NCI-H748 (cell line): Measurements from ENCODE around the gene SH2B3.
"Not testable (repeated sequence)": the region's sequence is repeated elsewhere in the genome, so short reads cannot be mapped to it uniquely, and the experiment has no call there.

Experiments
- DNase-seq: peaks from one replicate; lab custom pipeline; 2025; ENCODE audit not compliant: unreplicated experiment; lab: John Stamatoyannopoulos, UW

SH2B3 gene

GRCh38 chr12:111405859-111406473, at the start of gene SH2B3:
Gene SH2B3, plus strand, starts transcription at chr12:111405923. Its CDS starts 12,223 bp downstream, at chr12:111418146.
- peak; percentile 81 for DNase-seq

DNA sequence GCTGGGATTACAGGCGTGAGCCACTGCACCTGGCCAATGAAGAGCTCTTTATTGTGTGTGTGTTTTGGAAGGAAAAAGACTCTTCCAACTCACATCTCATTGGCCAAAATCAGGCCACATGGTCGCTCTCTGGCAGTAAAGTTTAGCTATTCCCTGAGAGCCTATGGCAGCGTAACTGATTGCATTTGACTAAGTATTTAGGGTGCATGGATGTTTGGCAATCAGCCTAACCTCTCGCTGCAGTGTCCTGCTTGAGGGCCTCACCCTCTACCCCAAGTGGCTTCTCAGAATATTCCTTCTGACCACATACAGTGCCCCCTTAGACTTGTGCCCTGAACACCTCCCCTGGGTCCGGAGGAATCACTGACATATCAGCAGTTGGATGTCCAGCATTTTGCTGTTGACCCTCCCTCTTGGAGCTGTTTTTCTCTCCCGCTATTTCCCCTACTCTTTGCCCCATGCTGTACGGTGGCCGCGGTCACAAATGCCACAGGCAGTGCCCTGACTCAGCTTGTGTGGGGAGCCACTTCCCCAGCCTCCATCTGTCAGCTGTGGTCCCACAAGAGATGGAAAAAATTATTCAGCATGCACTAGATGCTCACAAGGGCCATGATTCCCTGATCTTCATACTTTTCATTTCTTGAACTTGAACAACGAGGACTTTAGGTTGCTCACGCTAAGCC, 46.4 kb upstream of the SH2B3 start:
- DNase-seq = no peak

DNA sequence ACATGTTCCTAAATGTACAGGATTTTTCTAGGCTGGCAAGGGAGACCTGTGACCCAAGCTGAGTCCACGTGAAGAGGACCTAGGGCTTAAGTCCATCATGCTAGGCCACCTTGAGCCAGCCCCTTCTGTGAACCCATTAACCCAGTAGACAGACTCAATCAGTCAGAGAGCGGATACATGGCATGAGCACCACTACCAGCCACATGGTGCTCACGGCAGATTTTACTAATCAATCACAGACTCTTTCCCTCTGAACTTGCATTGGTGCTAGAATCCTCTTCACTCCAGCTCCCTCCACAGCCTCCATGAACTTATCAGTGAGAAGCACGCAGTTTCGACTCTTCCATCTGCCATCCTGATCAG, 45.8 kb upstream of the SH2B3 start:
- DNase-seq = no peak

DNA sequence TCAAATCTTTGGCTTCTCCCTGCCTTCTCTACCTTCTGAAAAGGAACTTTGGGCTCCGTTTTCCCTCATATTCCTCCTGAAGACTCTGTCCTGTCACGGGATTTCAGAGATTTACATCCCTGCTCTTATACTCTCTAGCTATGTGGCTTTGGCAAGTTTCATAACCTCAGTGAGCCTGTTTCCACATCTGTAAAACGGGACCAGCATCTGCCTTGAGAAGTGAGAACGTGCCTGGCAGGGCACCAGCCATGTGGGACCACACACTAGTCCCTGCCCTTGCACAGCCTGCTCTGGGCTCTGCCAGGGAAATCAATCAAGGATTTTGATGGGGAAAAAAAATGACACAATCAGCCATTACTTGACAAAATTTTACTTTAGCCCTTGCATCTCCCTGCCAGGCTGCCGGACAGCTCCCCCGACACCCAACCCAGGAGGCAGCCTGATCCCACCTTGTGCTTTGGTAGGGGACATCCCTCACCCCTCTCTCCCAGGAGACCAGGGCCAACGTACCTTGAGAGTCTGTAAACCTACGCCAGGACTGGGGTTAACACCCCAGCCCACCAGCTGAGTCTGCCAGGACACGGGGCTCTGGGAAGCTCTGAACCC, 45.3 kb upstream of the SH2B3 start:
- no peak for DNase-seq

- DNase-seq = no peak
Measured at GRCh38 chr12:111361073-111361716, 44.5 kb upstream of the SH2B3 start.

DNA sequence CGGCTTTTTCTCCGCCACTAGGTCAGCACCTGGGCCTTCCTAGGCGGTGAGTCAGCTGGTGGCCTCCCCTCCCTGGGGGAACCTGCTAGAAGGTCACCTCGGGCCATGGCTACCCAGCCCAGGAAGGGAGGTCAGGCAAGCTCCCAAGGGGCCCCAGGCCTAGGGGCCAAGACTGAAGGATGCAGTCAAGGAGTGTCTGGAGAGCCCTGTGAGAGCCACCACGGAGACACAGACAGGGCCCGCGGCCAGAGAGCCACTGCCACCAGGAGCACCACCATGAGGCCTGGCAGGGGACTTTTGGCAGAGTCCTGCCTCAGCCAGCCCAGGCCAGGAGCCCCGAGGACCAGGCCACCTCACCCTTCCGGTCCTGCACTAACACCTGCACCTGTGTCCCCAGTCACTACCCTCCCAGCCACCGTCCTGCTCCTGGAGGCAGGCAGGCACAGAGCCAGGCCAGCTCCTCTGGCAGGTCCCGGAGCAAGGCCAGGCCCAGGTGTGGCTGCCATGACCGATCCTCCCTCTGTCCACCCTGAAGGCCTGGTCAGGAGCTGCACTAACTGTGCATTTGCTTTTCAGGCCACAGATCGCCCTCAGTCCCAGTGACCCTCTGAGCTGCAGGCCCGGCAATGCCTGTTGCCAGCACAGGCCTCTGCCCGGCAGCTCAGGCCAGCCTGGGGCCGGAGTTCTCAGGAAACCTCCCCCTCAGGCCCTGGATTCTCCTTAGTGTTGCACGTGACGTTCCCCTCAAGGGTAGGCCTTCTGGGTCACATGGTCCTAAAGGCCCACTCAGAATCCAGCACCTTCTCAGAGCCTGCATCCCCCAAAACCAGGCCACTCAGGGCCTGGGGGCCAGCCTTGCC, 43.8 kb upstream of the SH2B3 start:
- DNase-seq = no peak

DNA sequence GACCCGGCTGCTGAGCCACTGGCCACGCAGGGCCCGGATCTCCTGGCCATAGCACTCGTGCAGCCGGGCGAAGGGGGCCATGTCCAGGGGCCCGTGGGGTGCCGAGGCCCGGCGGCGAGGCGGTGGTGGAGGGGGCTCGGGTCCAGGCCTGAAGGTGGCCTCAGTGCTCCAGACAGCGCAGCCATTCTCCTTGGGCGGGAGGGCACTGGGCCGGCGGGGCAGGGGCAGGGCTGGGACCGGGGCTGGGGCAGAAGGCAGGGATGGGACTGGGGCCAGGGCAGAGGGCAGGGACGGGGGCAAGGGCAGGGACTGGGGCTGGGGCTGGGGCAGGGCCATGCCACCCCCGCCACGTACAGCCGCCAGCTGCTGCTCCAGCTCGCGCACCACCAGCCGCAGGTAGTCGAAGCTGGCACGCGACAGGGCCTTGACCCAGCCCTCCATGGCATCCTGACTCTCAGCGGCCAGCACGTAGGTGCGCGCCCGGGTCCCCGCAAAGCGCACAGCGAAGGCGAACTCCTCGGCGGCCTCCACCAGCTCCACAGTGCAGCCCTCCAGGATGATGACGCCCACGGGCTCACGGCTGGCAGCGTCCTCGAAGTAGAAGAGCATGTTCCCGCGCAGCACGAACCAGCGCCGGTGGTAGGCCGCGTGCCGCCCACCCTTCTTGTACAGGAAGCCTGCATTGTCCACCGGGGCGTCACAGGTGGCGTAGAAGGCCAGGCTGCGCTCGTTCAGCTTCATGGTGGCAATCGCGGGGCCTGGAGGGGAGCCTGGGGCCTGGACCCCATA, 42.8 kb upstream of the SH2B3 start:
- DNase-seq = no peak

GRCh38 chr12:111363578-111363977, 42.1 kb upstream of the SH2B3 start:
- DNase-seq = no peak

- DNase-seq = no peak
Measured at GRCh38 chr12:111366075-111366474, 39.6 kb upstream of the SH2B3 start.

- DNase-seq = no peak
Measured at GRCh38 chr12:111366583-111366982, 39.1 kb upstream of the SH2B3 start.

GRCh38 chr12:111367661-111368221, 38.0 kb upstream of the SH2B3 start:
- no peak for DNase-seq

DNA sequence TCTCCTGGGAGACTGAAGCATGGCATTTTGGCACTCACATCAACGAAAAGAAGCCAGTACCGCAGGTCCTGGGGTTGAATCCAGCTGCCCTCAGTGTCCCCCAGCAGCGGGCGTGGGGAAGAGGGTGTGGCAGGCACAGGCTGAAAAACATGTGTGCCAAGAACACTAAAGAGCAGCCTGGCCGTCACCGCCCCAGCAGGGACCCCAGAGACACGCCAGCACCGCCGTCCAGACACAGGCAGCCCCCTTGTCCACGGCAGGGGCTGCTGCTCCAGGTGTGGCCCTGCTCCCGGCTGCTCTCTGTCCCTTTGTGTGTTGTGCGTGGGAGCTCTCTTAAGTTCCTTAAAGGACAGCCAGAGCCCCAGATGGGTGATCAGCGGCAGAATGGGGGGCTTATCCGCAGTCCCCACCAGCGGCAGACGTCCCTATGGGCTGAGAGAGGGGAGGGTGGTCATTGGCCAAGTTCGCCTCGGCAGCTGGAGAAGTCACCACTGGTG, 37.4 kb upstream of the SH2B3 start:
- DNase-seq = peak; percentile 42

DNA sequence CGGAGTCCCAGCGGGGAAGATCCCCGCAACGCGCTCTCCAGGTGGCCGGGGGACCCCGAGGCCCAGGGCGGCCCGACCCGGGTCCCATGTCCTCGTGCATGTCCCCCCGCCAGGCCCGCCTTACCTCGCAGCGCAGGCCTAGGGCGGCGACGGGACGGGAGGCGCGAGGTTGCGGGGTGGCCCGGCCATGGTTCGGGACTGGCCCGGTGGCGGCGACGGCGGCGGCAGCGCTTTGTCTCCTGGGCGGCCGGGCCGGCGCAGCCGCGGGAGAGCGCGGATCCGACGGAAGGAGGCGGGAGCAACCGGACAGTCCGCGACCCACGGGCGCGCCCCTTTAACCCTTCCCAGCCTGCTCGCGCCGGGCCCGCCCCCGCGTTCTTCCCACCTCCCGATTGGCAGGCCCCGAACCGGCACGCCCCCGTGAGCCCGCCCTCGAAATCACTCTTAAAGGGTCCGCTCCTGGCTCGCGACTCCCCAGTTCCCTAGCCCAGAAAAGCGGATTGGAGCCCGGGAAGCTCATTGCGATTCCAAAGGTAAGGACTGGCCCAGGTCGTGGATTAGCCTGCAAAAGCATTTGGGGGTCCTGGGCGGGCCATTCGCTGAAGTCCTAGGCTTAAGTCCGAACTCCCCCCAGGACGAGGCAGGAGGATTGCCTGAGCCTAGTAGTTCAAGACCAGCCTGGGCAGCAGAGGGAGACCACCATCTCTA, 36.8 kb upstream of the SH2B3 start, which contains the start of gene PHETA1:
Gene PHETA1, minus strand, starts transcription at position 308 of the 708 bp plus-strand sequence. CDS start 5,668 bp downstream, outside the sequence.
- peak; percentile 90 for DNase-seq

- no peak for DNase-seq
Measured at GRCh38 chr12:111369496-111370220, 36.1 kb upstream of the SH2B3 start.

- not testable (repeated sequence) for DNase-seq
Measured at GRCh38 chr12:111373231-111373630, 32.5 kb upstream of the SH2B3 start.

DNA sequence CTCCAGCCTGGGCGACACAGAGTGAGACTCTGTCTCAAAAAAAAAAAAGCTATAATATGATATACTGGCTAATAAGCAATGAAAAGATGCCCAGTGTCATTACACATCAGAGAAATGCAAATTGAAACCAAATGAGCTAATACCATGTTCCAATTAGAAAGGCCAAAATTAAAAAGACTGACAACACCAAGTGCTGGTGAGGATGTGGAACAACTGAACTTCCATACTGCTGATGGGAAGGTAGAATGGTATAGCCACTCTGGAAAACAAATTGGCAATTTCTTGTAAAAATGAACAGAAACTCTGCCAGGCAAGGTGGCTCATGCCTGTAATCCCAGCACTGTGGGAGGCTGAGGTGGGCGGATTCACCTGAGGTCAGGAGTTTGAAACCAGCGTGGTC, 28.3 kb upstream of the SH2B3 start:
- DNase-seq = no peak

- no peak for DNase-seq
Measured at GRCh38 chr12:111379942-111380554, 25.7 kb upstream of the SH2B3 start.

DNA sequence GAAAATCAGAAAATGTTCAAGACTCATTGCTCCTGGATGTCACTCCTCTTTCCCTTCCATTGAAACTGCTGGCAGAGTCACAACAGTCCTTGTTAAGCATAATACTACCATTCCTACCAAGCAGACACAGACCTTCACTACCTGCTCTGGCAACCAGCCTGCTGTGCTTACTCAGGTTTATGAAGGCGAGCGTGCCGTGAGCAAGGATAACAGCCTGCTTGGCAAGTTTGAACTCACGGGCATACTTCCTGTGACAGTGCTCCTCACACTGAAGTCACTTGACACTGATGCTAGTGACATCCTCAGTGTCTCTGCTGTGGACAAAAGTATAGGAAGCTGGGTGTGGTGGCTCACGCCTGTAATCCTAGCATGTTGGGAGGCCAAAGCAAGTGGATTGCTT, 21.1 kb upstream of the SH2B3 start:
- DNase-seq = no peak
